ENCODE results near the gene TCL1B. TPM values are rescaled to one million over a fixed set of nuclear protein-coding genes. Genes with fewer than 3 reads are reported as not detected.

TCL1B gene
- total RNA-seq, 1 experiment from 2014 or later: not detected

DNA sequence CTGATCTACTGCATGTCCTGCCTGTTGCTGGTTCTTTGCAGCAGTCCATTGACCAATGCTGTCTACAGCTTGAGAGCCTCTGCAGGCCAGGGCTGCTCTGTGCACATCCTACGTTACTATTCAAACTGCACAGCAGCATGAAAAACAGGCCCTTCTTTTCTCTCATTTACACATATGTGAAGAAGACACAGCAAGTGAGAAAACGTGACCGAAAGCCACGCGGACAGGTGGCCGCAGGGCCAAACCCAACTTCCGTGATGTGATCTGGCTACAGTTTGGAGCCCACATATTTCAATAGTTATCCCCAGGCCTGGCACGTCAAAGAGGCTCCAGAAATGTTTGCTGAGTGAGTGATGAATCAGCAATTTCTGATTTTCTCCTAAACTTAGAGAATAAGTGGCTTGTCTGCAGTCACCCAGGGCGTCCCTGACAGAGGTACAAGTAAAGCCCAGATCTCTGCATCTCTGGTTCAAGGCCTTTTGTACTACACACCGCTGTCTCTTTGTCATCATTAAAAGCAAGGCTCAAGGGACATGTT, 17.9 kb upstream of the TCL1B start:
- Mint-ChIP-seq H3K9me3 (ENCODE audit: low read depth, unreplicated experiment) (no peaks in the 10 kb centered on the region), H3K36me3 (ENCODE audit: insufficient read depth, unreplicated experiment) (no peaks in the 10 kb centered on the region), H3K4me1 (ENCODE audit: low read depth, unreplicated experiment) (peaks cover under 1% of the 10 kb centered on the region), H3K27ac (ENCODE audit: unreplicated experiment) (no peak overlapping the region), H3K4me3 (ENCODE audit: low read depth, unreplicated experiment) (no peak overlapping the region), H3K27me3 (ENCODE audit: unreplicated experiment) (peaks cover 87% of the 10 kb centered on the region)
- BruUV-seq (replicated peaks): no TSS peak
- DNase-seq: no peak
- TF ChIP-seq CTCF (IDR thresholded peaks at IDR 0.05; ENCODE audit: unreplicated experiment): no peak
- intact Hi-C loops (cut with micrococcal nuclease; ENCODE audit: unreplicated experiment): no loop called here
- CTCF ChIA-PET: no interaction called here

DNA sequence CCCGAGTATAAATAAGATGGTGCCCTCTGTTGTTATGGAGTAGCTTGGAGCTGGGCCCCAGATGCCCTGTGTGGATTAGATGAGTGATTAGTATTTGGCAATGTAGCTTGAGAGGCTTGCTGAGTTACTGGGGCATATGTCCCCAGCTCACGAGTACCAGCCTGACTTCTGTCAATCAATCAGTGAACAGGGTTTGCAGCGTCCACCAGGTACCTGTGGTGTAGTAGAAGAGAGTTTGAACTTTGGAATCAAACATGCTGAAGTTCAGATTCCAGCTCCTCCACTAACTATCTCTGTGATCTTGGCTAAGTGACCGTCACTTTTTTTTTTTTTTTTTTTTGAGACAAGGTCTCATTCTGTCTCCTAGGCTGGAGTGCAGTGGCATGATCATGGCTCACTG, 11.6 kb upstream of the TCL1B start:
- H3K27me3 Mint-ChIP-seq (ENCODE audit: unreplicated experiment): peaks cover 95% of the 10 kb centered on the region
- no peaks in the 10 kb centered on the region for H3K36me3 Mint-ChIP-seq (ENCODE audit: insufficient read depth, unreplicated experiment)
- CTCF ChIA-PET: interaction anchor here (0.6 kb wide), 1 partner anchor 9 kb away, joined by 4 read pairs; no protein-coding TSS in a partner anchor

GRCh38 chr14:95675486-95675885, 10.7 kb upstream of the TCL1B start:
- Mint-ChIP-seq H3K4me3 (ENCODE audit: low read depth, unreplicated experiment) (no peak overlapping the region), H3K27ac (ENCODE audit: unreplicated experiment) (no peak overlapping the region), H3K27me3 (ENCODE audit: unreplicated experiment) (peaks cover 87% of the 10 kb centered on the region), H3K9me3 (ENCODE audit: low read depth, unreplicated experiment) (no peaks in the 10 kb centered on the region), H3K4me1 (ENCODE audit: low read depth, unreplicated experiment) (no peaks in the 10 kb centered on the region), H3K36me3 (ENCODE audit: insufficient read depth, unreplicated experiment) (no peaks in the 10 kb centered on the region)
- no peak for DNase-seq
- no TSS peak for BruUV-seq (replicated peaks)
- CTCF ChIA-PET: no interaction called here
- no peak for TF ChIP-seq CTCF (IDR thresholded peaks at IDR 0.05; ENCODE audit: unreplicated experiment)
- intact Hi-C loops (cut with micrococcal nuclease; ENCODE audit: unreplicated experiment): no loop called here

More for the DNA sequence above, 11.6 kb upstream of the TCL1B start:
- H3K27ac Mint-ChIP-seq (ENCODE audit: unreplicated experiment): no peak overlapping the region
- intact Hi-C loops (cut with micrococcal nuclease; ENCODE audit: unreplicated experiment): no loop called here
- TF ChIP-seq CTCF (IDR thresholded peaks at IDR 0.05; ENCODE audit: unreplicated experiment): no peak
- no peak overlapping the region for H3K4me3 Mint-ChIP-seq (ENCODE audit: low read depth, unreplicated experiment)
- no peaks in the 10 kb centered on the region for H3K9me3 Mint-ChIP-seq (ENCODE audit: low read depth, unreplicated experiment)
- no peak for DNase-seq
- no peaks in the 10 kb centered on the region for H3K4me1 Mint-ChIP-seq (ENCODE audit: low read depth, unreplicated experiment)
- BruUV-seq (replicated peaks): no TSS peak

- no peak for TF ChIP-seq CTCF (IDR thresholded peaks at IDR 0.05; ENCODE audit: unreplicated experiment)
- H3K9me3 Mint-ChIP-seq (ENCODE audit: low read depth, unreplicated experiment): no peaks in the 10 kb centered on the region
- no peak for DNase-seq
- H3K27me3 Mint-ChIP-seq (ENCODE audit: unreplicated experiment): peaks cover 81% of the 10 kb centered on the region
- intact Hi-C loops (cut with micrococcal nuclease; ENCODE audit: unreplicated experiment): no loop called here
- no peak overlapping the region for H3K4me3 Mint-ChIP-seq (ENCODE audit: low read depth, unreplicated experiment)
- no TSS peak for BruUV-seq (replicated peaks)
- CTCF ChIA-PET: no interaction called here
- H3K27ac Mint-ChIP-seq (ENCODE audit: unreplicated experiment): no peak overlapping the region
- H3K4me1 Mint-ChIP-seq (ENCODE audit: low read depth, unreplicated experiment): no peaks in the 10 kb centered on the region
- H3K36me3 Mint-ChIP-seq (ENCODE audit: insufficient read depth, unreplicated experiment): no peaks in the 10 kb centered on the region
These were observed 8.9 kb upstream of the TCL1B start for GRCh38 chr14:95677179-95677835.

Measured in Calu3 (cell line).